ENCODE results near the gene RNF17. TPM values are rescaled to one million over a fixed set of nuclear protein-coding genes. Genes with fewer than 3 reads are reported as not detected.

The RNF17 gene
- total and polyA plus RNA-seq, 10 of the 15 experiments (the other 5 are each of a cell fraction or from before 2014, with no cell fraction given): not detected

DNA sequence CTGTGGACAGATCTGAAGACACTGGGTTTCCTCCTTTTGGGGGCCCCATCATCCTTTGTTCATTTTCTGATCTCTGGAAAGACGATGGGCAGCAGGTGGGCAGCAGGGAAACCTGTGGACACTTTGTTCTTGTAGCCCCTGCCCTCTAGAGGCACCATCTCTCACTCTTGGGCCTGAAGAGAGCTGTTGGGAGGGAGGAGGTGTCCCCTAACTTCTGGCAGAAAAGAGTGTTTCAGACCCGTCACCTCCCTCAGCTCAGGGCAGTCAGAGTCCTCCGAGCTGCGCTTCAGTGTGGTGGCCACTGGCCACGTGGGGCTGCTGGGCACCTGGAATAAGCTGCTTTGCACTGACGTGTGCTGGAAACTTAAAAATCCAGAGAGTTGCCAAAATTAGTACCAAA lies 26.9 kb upstream of the RNF17 start:
- CTCF ChIA-PET: no interaction called here
- no peak overlapping the region for H3K9ac ChIP-seq (ENCODE audit: control insufficient read depth, insufficient read depth, low read length)
- no peak for DNase-seq (ENCODE audit: low read depth, low spot score)
- SMC1A ChIA-PET (ENCODE audit: uncharacterized antibody, unreplicated experiment): no interaction called here
- in situ Hi-C loops (cut with MboI) (no loop called here), intact Hi-C loops (cut with micrococcal nuclease; ENCODE audit: unreplicated experiment) (no loop called here)
- H3K27ac ChIP-seq (ENCODE audit: control insufficient read depth, insufficient read depth): no peak overlapping the region
- 54% methylated on average over 6 of the region's 6 CpGs for WGBS (ENCODE audit: insufficient coverage, insufficient replicate concordance, low lambda C conversion rate, missing lambda C conversion rate)
- H3K4me2 ChIP-seq (ENCODE audit: control insufficient read depth, insufficient read depth): no peak overlapping the region
- no peak for ATAC-seq
- no peak overlapping the region for H2AFZ ChIP-seq (ENCODE audit: control insufficient read depth, low read depth, low read length)
- no peaks in the 10 kb centered on the region for H3K79me2 ChIP-seq (ENCODE audit: control insufficient read depth, insufficient read depth, low read length)
- peaks cover 6% of the 10 kb centered on the region for H3K4me1 ChIP-seq (ENCODE audit: control insufficient read depth, insufficient read depth, low read length)
- H3K9me3 ChIP-seq (replicated peaks; ENCODE audit: control insufficient read depth, insufficient read depth, low read length): peaks cover 2% of the 10 kb centered on the region; the same call in 2 of the 3 replicates
- H3K27me3 ChIP-seq (replicated peaks in 1 of 2; ENCODE audit: control insufficient read depth in 2 of 2, insufficient read depth in 2 of 2, low read length in 1 of 2): no peaks in the 10 kb centered on the region
- H3K36me3 ChIP-seq (ENCODE audit: control insufficient read depth in 2 of 2, insufficient read depth in 2 of 2, low read length in 1 of 2): no peaks in the 10 kb centered on the region
- no TSS peak for BruUV-seq (replicated peaks)
- RAD21 ChIA-PET (ENCODE audit: unreplicated experiment): no interaction called here
- no peak for FAIRE-seq
- no peak overlapping the region for H3K4me3 ChIP-seq
- POLR2A ChIA-PET: no interaction called here
- no peaks in the 10 kb centered on the region for H4K20me1 ChIP-seq (ENCODE audit: control insufficient read depth, insufficient read depth)
- TF ChIP-seq ZNF384 (IDR thresholded peaks at IDR 0.05; ENCODE audit: borderline replicate concordance, low read depth, low read length) (no peak), YY1 (IDR thresholded peaks at IDR 0.05; ENCODE audit: low read depth, low read length) (no peak), SMARCA5 (IDR thresholded peaks at IDR 0.05) (no peak), RCOR1 (conservative IDR thresholded peaks at IDR 0.05; ENCODE audit: low read depth, low read length) (no peak), SIX5 (IDR thresholded peaks at IDR 0.05; ENCODE audit: low read depth, low read length, severe bottlenecking) (no peak), PKNOX1 (IDR thresholded peaks at IDR 0.05) (no peak), E2F8 (IDR thresholded peaks at IDR 0.05; ENCODE audit: low read depth, partially characterized antibody) (no peak), NFXL1 (IDR thresholded peaks at IDR 0.05; ENCODE audit: borderline replicate concordance) (no peak)
- TF ChIP-seq, protein P1, sequence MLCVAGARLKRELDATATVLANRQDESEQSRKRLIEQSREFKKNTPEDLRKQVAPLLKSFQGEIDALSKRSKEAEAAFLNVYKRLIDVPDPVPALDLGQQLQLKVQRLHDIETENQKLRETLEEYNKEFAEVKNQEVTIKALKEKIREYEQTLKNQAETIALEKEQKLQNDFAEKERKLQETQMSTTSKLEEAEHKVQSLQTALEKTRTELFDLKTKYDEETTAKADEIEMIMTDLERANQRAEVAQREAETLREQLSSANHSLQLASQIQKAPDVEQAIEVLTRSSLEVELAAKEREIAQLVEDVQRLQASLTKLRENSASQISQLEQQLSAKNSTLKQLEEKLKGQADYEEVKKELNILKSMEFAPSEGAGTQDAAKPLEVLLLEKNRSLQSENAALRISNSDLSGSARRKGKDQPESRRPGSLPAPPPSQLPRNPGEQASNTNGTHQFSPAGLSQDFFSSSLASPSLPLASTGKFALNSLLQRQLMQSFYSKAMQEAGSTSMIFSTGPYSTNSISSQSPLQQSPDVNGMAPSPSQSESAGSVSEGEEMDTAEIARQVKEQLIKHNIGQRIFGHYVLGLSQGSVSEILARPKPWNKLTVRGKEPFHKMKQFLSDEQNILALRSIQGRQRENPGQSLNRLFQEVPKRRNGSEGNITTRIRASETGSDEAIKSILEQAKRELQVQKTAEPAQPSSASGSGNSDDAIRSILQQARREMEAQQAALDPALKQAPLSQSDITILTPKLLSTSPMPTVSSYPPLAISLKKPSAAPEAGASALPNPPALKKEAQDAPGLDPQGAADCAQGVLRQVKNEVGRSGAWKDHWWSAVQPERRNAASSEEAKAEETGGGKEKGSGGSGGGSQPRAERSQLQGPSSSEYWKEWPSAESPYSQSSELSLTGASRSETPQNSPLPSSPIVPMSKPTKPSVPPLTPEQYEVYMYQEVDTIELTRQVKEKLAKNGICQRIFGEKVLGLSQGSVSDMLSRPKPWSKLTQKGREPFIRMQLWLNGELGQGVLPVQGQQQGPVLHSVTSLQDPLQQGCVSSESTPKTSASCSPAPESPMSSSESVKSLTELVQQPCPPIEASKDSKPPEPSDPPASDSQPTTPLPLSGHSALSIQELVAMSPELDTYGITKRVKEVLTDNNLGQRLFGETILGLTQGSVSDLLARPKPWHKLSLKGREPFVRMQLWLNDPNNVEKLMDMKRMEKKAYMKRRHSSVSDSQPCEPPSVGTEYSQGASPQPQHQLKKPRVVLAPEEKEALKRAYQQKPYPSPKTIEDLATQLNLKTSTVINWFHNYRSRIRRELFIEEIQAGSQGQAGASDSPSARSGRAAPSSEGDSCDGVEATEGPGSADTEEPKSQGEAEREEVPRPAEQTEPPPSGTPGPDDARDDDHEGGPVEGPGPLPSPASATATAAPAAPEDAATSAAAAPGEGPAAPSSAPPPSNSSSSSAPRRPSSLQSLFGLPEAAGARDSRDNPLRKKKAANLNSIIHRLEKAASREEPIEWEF (IDR thresholded peaks at IDR 0.05; ENCODE audit: insufficient replicate concordance, low read depth, low read length): no peak
- TF ChIP-seq, protein P2, sequence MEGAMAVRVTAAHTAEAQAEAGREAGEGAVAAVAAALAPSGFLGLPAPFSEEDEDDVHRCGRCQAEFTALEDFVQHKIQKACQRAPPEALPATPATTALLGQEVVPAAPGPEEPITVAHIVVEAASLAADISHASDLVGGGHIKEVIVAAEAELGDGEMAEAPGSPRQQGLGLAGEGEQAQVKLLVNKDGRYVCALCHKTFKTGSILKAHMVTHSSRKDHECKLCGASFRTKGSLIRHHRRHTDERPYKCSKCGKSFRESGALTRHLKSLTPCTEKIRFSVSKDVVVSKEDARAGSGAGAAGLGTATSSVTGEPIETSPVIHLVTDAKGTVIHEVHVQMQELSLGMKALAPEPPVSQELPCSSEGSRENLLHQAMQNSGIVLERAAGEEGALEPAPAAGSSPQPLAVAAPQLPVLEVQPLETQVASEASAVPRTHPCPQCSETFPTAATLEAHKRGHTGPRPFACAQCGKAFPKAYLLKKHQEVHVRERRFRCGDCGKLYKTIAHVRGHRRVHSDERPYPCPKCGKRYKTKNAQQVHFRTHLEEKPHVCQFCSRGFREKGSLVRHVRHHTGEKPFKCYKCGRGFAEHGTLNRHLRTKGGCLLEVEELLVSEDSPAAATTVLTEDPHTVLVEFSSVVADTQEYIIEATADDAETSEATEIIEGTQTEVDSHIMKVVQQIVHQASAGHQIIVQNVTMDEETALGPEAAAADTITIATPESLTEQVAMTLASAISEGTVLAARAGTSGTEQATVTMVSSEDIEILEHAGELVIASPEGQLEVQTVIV (IDR thresholded peaks at IDR 0.05; ENCODE audit: borderline replicate concordance, partially characterized antibody): no peak
- TF ChIP-seq, protein P3, sequence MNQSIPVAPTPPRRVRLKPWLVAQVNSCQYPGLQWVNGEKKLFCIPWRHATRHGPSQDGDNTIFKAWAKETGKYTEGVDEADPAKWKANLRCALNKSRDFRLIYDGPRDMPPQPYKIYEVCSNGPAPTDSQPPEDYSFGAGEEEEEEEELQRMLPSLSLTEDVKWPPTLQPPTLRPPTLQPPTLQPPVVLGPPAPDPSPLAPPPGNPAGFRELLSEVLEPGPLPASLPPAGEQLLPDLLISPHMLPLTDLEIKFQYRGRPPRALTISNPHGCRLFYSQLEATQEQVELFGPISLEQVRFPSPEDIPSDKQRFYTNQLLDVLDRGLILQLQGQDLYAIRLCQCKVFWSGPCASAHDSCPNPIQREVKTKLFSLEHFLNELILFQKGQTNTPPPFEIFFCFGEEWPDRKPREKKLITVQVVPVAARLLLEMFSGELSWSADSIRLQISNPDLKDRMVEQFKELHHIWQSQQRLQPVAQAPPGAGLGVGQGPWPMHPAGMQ (IDR thresholded peaks at IDR 0.05; ENCODE audit: borderline replicate concordance): no peak

Data from GM12878 (cell line).